Activated CD8-positive, alpha-beta T cell treated with anti-CD3 and anti-CD28 coated beads, Interleukin-2, amount 10 ng/mL, durations not matched to agents 7 days and 5 days (primary cell): ENCODE measurements around the gene C6orf163. TPM values are rescaled to one million over a fixed set of nuclear protein-coding genes. Genes with fewer than 3 reads are reported as not detected.

Experiments
- ATAC-seq: fragments of 150-1000 bp; cut with Tn5 transposase; one replicate; pipeline ENCODE4 v1.10.0; 2021; ENCODE audit warnings: moderate library complexity
- CTCF ChIA-PET: fragments of 350-600 bp; sonication (Branson Sonifier 250); formaldehyde crosslinking; loops from one replicate; lab custom pipeline; 2021; ENCODE audit warnings: antibody characterized with exemption; lab: Charles Lee
- POLR2A ChIA-PET: fragments of 350-600 bp; sonication (Branson Sonifier 250); formaldehyde crosslinking; loops from one replicate; lab custom pipeline; 2021; ENCODE audit warnings: antibody characterized with exemption; lab: Charles Lee
- DNase-seq: peaks from one replicate; pipeline ENCODE4 v3.0.0-alpha.2; 2020
- H3K27ac Mint-ChIP-seq: one replicate; pipeline ENCODE4 v1.8.0; 2021; ENCODE audit warnings: mild to moderate bottlenecking, mixed read lengths
- H3K27me3 Mint-ChIP-seq: one replicate; pipeline ENCODE4 v1.8.0; 2021; ENCODE audit warnings: low read depth, mixed read lengths
- H3K36me3 Mint-ChIP-seq: one replicate; pipeline ENCODE4 v1.8.0; 2021; ENCODE audit warnings: low read depth, mixed read lengths
- H3K4me1 Mint-ChIP-seq: one replicate; pipeline ENCODE4 v1.8.0; 2021; ENCODE audit warnings: low read depth, mixed read lengths
- H3K4me3 Mint-ChIP-seq: one replicate; pipeline ENCODE4 v1.8.0; 2021; ENCODE audit warnings: mild to moderate bottlenecking, mixed read lengths
- H3K9me3 Mint-ChIP-seq: one replicate; pipeline ENCODE4 v1.8.0; 2022; ENCODE audit warnings: mixed read lengths; ENCODE audit not compliant: insufficient read depth
- total RNA-seq, 2 experiments: library from RNA; stranded (reverse); gene quantifications; one replicate each; pipeline ENCODE4 v1.2.3, GENCODE V29; 2021

The C6orf163 gene
- total RNA-seq, 2 experiments from 2014 or later: 1.5 to 1.9 TPM

DNA sequence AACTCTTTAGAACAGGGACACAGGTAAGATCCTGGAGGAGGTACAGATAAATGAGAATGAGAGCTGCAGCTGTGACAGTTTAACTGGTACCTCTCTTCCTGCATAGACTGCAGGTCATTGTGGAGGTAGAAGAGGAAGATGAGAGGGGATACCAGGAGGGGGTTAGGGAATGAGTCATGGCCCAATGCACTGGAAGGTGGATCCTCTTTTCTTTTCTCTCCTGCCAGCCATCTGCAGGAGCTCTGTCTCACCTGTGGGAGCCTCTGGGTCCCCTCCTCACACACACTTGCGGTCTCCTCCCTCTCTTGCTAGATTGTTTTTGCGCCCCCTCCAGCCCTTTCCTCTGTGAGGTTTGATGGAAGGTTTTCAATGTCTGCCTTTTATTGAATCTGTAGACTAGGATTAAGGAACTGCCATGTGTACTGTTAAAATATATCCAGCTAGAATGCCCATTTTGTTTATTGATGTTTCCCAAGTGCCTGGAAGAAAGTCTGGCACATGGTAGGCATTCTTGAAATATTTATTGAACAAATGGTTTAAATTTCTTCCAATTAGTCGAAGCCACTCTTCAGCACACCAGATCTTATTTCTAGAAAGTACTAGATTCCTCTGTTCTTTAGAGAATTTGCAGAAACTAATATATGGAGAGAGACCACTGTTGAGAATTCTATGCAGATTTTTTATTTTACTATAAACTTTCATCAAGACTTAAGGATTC lies 13.0 kb downstream of the C6orf163 start:
- ATAC-seq: no peak
- ChIA-PET POLR2A (no interaction called here), CTCF (no interaction called here)
- H3K27ac Mint-ChIP-seq: no peak overlapping the region
- no peak overlapping the region for H3K4me3 Mint-ChIP-seq
- no peaks in the 10 kb centered on the region for H3K9me3 Mint-ChIP-seq
- H3K27me3 Mint-ChIP-seq: no peaks in the 10 kb centered on the region
- DNase-seq: no peak
- no peaks in the 10 kb centered on the region for H3K4me1 Mint-ChIP-seq
- H3K36me3 Mint-ChIP-seq: peaks cover 2% of the 10 kb centered on the region

DNA sequence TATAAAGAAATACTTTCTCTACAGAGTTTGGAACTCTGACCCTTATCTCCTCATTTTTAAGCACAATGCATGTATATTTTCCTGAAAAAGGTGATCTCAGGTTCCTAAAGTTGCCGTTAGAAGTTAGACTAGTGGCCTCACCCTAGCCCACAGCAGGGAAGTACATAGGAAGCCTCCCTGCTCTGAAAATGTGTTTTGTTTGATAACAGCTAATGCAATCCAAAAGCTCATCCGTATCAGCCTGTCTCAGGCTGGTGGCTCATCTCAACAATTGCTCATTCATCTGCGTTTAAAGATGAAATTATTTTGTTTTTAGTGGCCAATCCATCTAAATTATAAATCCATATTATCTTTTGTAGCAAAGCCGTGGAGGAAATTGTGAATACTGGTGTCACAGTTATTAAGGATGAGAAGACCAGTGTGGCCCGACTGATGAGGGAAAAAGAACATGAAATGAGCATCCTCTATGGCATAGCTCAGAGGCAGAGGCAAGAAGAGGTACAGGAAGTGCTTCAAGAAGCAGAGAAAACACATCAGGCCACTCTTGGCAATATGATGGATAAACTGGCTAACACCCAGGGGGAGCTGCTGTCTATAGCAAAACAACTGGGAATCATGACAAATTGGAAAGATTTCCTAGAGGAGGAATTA lies 20.1 kb downstream of the C6orf163 start:
- POLR2A ChIA-PET: interaction anchor here (0.7 kb wide), 1 partner anchor 540 kb away, joined by 4 read pairs; no protein-coding TSS in a partner anchor
- ATAC-seq (no peak), DNase-seq (no peak)
- CTCF ChIA-PET: interaction anchor here (1.0 kb wide), 1 partner anchor 225 kb away, joined by 3 read pairs; no protein-coding TSS in a partner anchor
- H3K4me1 Mint-ChIP-seq: no peaks in the 10 kb centered on the region
- peaks cover 2% of the 10 kb centered on the region for H3K36me3 Mint-ChIP-seq
- no peak overlapping the region for H3K4me3 Mint-ChIP-seq
- H3K27me3 Mint-ChIP-seq: no peaks in the 10 kb centered on the region
- no peak overlapping the region for H3K27ac Mint-ChIP-seq
- no peaks in the 10 kb centered on the region for H3K9me3 Mint-ChIP-seq

GRCh38 chr6:87366072-87366827 lies 21.6 kb downstream of the C6orf163 start:
- ChIA-PET CTCF (interaction anchor here (0.7 kb wide), 1 partner anchor 26 kb away, joined by 3 read pairs; no protein-coding TSS in a partner anchor), POLR2A (no interaction called here)
- H3K27ac Mint-ChIP-seq: no peak overlapping the region
- ATAC-seq (no peak), DNase-seq (no peak)
- H3K36me3 Mint-ChIP-seq: peaks cover 2% of the 10 kb centered on the region
- H3K4me1 Mint-ChIP-seq: no peaks in the 10 kb centered on the region
- no peak overlapping the region for H3K4me3 Mint-ChIP-seq
- H3K27me3 Mint-ChIP-seq: no peaks in the 10 kb centered on the region
- no peaks in the 10 kb centered on the region for H3K9me3 Mint-ChIP-seq

GRCh38 chr6:87366899-87367298 lies 22.3 kb downstream of the C6orf163 start:
- POLR2A ChIA-PET: no interaction called here
- CTCF ChIA-PET: interaction anchor here (0.7 kb wide), 1 partner anchor 26 kb away, joined by 3 read pairs; no protein-coding TSS in a partner anchor
- H3K36me3 Mint-ChIP-seq: peaks cover 2% of the 10 kb centered on the region
- ATAC-seq (no peak), DNase-seq (no peak)
- no peaks in the 10 kb centered on the region for H3K27me3 Mint-ChIP-seq
- no peaks in the 10 kb centered on the region for H3K9me3 Mint-ChIP-seq
- no peak overlapping the region for H3K4me3 Mint-ChIP-seq
- H3K27ac Mint-ChIP-seq: no peak overlapping the region
- H3K4me1 Mint-ChIP-seq: no peaks in the 10 kb centered on the region

DNA sequence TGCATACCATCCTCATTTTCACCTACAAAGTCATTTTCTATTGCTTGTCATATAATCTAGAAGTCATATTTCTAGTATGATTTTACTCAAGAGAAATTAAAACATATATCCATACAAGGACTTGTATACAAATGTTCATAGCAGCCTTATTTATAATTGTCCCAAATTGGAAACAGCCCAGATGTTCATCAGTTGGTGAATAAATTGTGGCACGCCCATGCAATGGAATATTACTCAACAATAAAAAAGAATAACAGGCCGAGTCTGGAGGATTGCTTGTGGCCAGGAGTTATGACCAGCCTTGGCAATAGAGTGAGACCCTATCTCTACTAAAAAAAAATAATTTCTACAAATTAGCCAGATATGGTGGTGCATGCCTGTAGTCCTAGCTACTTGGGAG lies 28.8 kb downstream of the C6orf163 start:
- Mint-ChIP-seq H3K9me3 (peaks cover 4% of the 10 kb centered on the region), H3K4me3 (no peak overlapping the region), H3K27ac (no peak overlapping the region), H3K36me3 (no peaks in the 10 kb centered on the region), H3K27me3 (no peaks in the 10 kb centered on the region), H3K4me1 (peaks cover 3% of the 10 kb centered on the region)
- ChIA-PET CTCF (interaction anchor here (1.4 kb wide), 1 partner anchor 20 kb away, joined by 4 read pairs; no protein-coding TSS in a partner anchor), POLR2A (no interaction called here)
- DNase-seq (no peak), ATAC-seq (no peak)

DNA sequence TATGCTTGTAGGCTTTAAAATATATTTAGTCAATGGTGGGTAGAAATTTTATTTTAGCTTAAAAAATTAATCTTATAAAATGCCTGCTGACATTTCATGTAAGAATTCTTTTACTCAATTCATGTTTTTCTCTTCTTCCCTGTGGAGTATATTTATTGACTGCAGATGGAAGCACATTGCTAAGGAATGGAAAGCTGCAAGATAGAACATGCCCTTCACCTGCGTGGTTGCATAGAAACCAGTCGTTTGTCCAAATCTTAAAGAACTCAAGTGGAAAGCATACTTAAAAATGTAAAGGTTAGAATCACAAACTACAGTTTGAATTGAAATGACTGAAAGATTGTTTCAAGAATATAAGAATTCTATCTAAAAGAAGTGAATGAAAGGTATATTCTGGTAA lies 30.7 kb downstream of the C6orf163 start:
- Mint-ChIP-seq H3K27ac (no peak overlapping the region), H3K4me3 (no peak overlapping the region), H3K36me3 (no peaks in the 10 kb centered on the region), H3K9me3 (peaks cover 4% of the 10 kb centered on the region), H3K4me1 (peaks cover 8% of the 10 kb centered on the region), H3K27me3 (no peaks in the 10 kb centered on the region)
- ATAC-seq (no peak), DNase-seq (no peak)
- ChIA-PET POLR2A (no interaction called here), CTCF (no interaction called here)

DNA sequence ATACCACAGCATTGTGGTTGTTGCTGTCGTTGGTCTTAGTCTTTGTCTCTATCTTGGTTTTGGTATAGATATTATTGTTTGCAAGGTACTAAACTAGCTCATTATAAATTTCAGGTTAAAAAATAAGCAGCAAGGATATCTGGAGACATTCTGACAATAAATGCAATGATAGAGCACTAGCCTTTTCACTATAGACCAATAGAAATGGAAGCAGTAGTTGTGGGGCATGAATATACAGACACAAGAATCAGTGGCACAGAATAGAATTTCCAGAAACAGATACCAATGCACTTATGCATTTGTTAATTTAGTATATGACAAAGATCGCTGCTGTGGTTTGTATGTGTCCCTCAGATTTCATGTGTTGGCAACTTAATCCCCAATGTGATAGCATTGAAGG lies 32.0 kb downstream of the C6orf163 start:
- CTCF ChIA-PET: no interaction called here
- POLR2A ChIA-PET: no interaction called here
- Mint-ChIP-seq H3K4me1 (peaks cover 8% of the 10 kb centered on the region), H3K9me3 (peaks cover 4% of the 10 kb centered on the region), H3K27me3 (no peaks in the 10 kb centered on the region), H3K27ac (no peak overlapping the region), H3K4me3 (no peak overlapping the region), H3K36me3 (no peaks in the 10 kb centered on the region)
- ATAC-seq (no peak), DNase-seq (no peak)

DNA sequence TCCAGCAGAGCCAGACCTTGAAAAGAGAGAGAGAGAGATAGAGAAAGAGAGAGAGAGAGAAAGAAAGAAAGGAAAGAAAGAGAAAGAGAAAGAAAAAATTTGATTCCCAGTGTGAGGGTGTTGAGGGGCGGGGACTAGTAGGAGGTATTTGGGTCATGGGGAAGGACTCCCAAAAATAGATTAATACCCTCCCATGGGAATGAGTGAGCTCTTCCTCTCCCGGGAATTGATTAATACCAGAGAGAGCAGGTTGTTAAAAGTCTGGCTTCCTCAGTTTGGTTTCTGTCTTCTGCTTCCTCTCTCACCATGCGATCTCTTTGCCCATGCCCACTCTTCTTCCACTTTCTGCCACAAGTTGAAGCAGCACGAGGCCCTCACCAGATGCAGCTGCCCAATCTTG lies 34.3 kb downstream of the C6orf163 start:
- no peaks in the 10 kb centered on the region for H3K9me3 Mint-ChIP-seq
- peaks cover 8% of the 10 kb centered on the region for H3K4me1 Mint-ChIP-seq
- H3K27ac Mint-ChIP-seq: no peak overlapping the region
- CTCF ChIA-PET: interaction anchor here (0.8 kb wide), 1 partner anchor 15 kb away, joined by 3 read pairs; no protein-coding TSS in a partner anchor
- ATAC-seq: no peak
- no peak overlapping the region for H3K4me3 Mint-ChIP-seq
- POLR2A ChIA-PET: no interaction called here
- no peaks in the 10 kb centered on the region for H3K27me3 Mint-ChIP-seq
- H3K36me3 Mint-ChIP-seq: no peaks in the 10 kb centered on the region
- DNase-seq: no peak

- no peak overlapping the region for H3K27ac Mint-ChIP-seq
- CTCF ChIA-PET: interaction anchor here (1.5 kb wide), 1 partner anchor 11 kb away, joined by 4 read pairs; no protein-coding TSS in a partner anchor
- H3K9me3 Mint-ChIP-seq: no peaks in the 10 kb centered on the region
- H3K36me3 Mint-ChIP-seq: no peaks in the 10 kb centered on the region
- H3K4me3 Mint-ChIP-seq: no peak overlapping the region
- POLR2A ChIA-PET: no interaction called here
- ATAC-seq (no peak), DNase-seq (no peak)
- H3K27me3 Mint-ChIP-seq: no peaks in the 10 kb centered on the region
- peaks cover 5% of the 10 kb centered on the region for H3K4me1 Mint-ChIP-seq
Observed at GRCh38 chr6:87382861-87383260, 38.2 kb downstream of the C6orf163 start.

GRCh38 chr6:87384038-87384437 lies 39.4 kb downstream of the C6orf163 start:
- Mint-ChIP-seq H3K4me3 (no peak overlapping the region), H3K27ac (no peak overlapping the region), H3K36me3 (no peaks in the 10 kb centered on the region), H3K27me3 (no peaks in the 10 kb centered on the region), H3K9me3 (no peaks in the 10 kb centered on the region), H3K4me1 (peaks cover 2% of the 10 kb centered on the region)
- CTCF ChIA-PET: no interaction called here
- no peak for ATAC-seq
- POLR2A ChIA-PET: no interaction called here
- DNase-seq: no peak

- no peak for DNase-seq
- Mint-ChIP-seq H3K9me3 (no peaks in the 10 kb centered on the region), H3K27me3 (no peaks in the 10 kb centered on the region), H3K4me1 (no peaks in the 10 kb centered on the region), H3K4me3 (no peak overlapping the region), H3K27ac (no peak overlapping the region), H3K36me3 (no peaks in the 10 kb centered on the region)
- ChIA-PET CTCF (interaction anchor here (1.0 kb wide), 1 partner anchor 305 kb away, joined by 3 read pairs; no protein-coding TSS in a partner anchor), POLR2A (no interaction called here)
- ATAC-seq: no peak
Observed at GRCh38 chr6:87384449-87384848, 39.8 kb downstream of the C6orf163 start.
